Measurements from ENCODE around the gene KNDC1. TPM values are rescaled to one million over a fixed set of nuclear protein-coding genes. Genes with fewer than 3 reads are reported as not detected.

KNDC1 gene
- total and polyA plus RNA-seq, 2 donors (not counting 3 experiments of a cell fraction or from before 2014, with no cell fraction given), result not detected

GRCh38 chr10:133151543-133151972, 8.5 kb upstream of the KNDC1 start:
- intact Hi-C loops (cut with micrococcal nuclease) (no loop called here), dilution Hi-C loops (cut with MboI; ENCODE audit: extremely low pct_ligation_motif_present, low sequenced_read_pairs) (no loop called here)
- DNase-seq (ENCODE audit: low read depth, low spot score) (no peak), FAIRE-seq (no peak)
- BruUV-seq (replicated peaks), result no TSS peak
- TF ChIP-seq POLR2AphosphoS5 (IDR thresholded peaks at IDR 0.05; ENCODE audit: insufficient read depth, low read depth, low read length), result no peak
- no peak for TF ChIP-seq FOS (IDR thresholded peaks at IDR 0.05; ENCODE audit: borderline replicate concordance, insufficient read depth, low read length)
- no peak for TF ChIP-seq POLR2A (IDR thresholded peaks at IDR 0.05; ENCODE audit: low read depth, low read length)
- no peak for TF ChIP-seq EZH2 (IDR thresholded peaks at IDR 0.05; ENCODE audit: borderline replicate concordance, low read depth, low read length, severe bottlenecking)
- H3K9ac ChIP-seq (replicated peaks; ENCODE audit: extremely low read depth, insufficient read depth, low read length), result no peak overlapping the region
- ChIA-PET CTCF (no interaction called here), POLR2A (no interaction called here)
- H3K4me3 ChIP-seq (replicated peaks in 1 of 3; ENCODE audit: insufficient read depth in 1 of 3, low read depth in 1 of 3, low read length in 3 of 3), result no peak overlapping the region
- H3K4me1 ChIP-seq (ENCODE audit: control insufficient read depth, extremely low read depth, insufficient read depth, low read length), result no peaks in the 10 kb centered on the region
- no peaks in the 10 kb centered on the region for H3K9me1 ChIP-seq (replicated peaks; ENCODE audit: control insufficient read depth, extremely low read depth, insufficient read depth, low read length)
- no peaks in the 10 kb centered on the region for H3K27me3 ChIP-seq (ENCODE audit: control insufficient read depth in 2 of 2, insufficient read depth in 2 of 2, low read length in 2 of 2)
- H3K79me2 ChIP-seq (ENCODE audit: control insufficient read depth, insufficient read depth, low read length), result no peaks in the 10 kb centered on the region
- no peak overlapping the region for H3K4me2 ChIP-seq (ENCODE audit: insufficient read depth, low read length)
- no peak overlapping the region for H3K27ac ChIP-seq (ENCODE audit: insufficient read depth, low read depth, low read length)
- no peaks in the 10 kb centered on the region for H3K36me3 ChIP-seq (ENCODE audit: control insufficient read depth in 2 of 2, extremely low read depth in 1 of 2, insufficient read depth in 2 of 2, low read length in 2 of 2)
- no peaks in the 10 kb centered on the region for H3K9me3 ChIP-seq (replicated peaks; ENCODE audit: control insufficient read depth, insufficient read depth, low read length)
- H2AFZ ChIP-seq (ENCODE audit: low read depth, low read length), result no peak overlapping the region
- no peaks in the 10 kb centered on the region for H4K20me1 ChIP-seq (replicated peaks; ENCODE audit: control insufficient read depth, extremely low read depth, insufficient read depth, low read length)

- CTCF ChIA-PET, result interaction anchor here (0.9 kb wide), 1 partner anchor 11 kb away, joined by 3 read pairs; no protein-coding TSS in a partner anchor
- POLR2A ChIA-PET, result no interaction called here
- dilution Hi-C loops (cut with MboI; ENCODE audit: extremely low pct_ligation_motif_present, low sequenced_read_pairs), result no loop called here
Measured at GRCh38 chr10:133154411-133154810, 5.6 kb upstream of the KNDC1 start.

More at GRCh38 chr10:133154411-133154810, 5.6 kb upstream of the KNDC1 start:
- intact Hi-C loops (cut with micrococcal nuclease), result no loop called here
- H3K4me3 ChIP-seq (replicated peaks in 1 of 3; ENCODE audit: insufficient read depth in 1 of 3, low read depth in 1 of 3, low read length in 3 of 3), result no peak overlapping the region
- no peaks in the 10 kb centered on the region for H3K27me3 ChIP-seq (ENCODE audit: control insufficient read depth in 2 of 2, insufficient read depth in 2 of 2, low read length in 2 of 2)
- no peak for TF ChIP-seq FOS (IDR thresholded peaks at IDR 0.05; ENCODE audit: borderline replicate concordance, insufficient read depth, low read length)
- H3K4me1 ChIP-seq (ENCODE audit: control insufficient read depth, extremely low read depth, insufficient read depth, low read length), result no peaks in the 10 kb centered on the region
- H4K20me1 ChIP-seq (replicated peaks; ENCODE audit: control insufficient read depth, extremely low read depth, insufficient read depth, low read length), result no peaks in the 10 kb centered on the region
- no peak overlapping the region for H3K27ac ChIP-seq (ENCODE audit: insufficient read depth, low read depth, low read length)
- no peak overlapping the region for H2AFZ ChIP-seq (ENCODE audit: low read depth, low read length)
- H3K36me3 ChIP-seq (ENCODE audit: control insufficient read depth in 2 of 2, extremely low read depth in 1 of 2, insufficient read depth in 2 of 2, low read length in 2 of 2), result no peaks in the 10 kb centered on the region
- no peak overlapping the region for H3K9ac ChIP-seq (replicated peaks; ENCODE audit: extremely low read depth, insufficient read depth, low read length)
- no peak overlapping the region for H3K4me2 ChIP-seq (ENCODE audit: insufficient read depth, low read length)
- H3K9me1 ChIP-seq (replicated peaks; ENCODE audit: control insufficient read depth, extremely low read depth, insufficient read depth, low read length), result no peaks in the 10 kb centered on the region
- no peaks in the 10 kb centered on the region for H3K9me3 ChIP-seq (replicated peaks; ENCODE audit: control insufficient read depth, insufficient read depth, low read length)
- DNase-seq (ENCODE audit: low read depth, low spot score), result no peak
- no TSS peak for BruUV-seq (replicated peaks)
- H3K79me2 ChIP-seq (ENCODE audit: control insufficient read depth, insufficient read depth, low read length), result no peaks in the 10 kb centered on the region
- no peak for FAIRE-seq
